GM03348 (cell line): ENCODE results near the gene KEAP1.
"Not testable (repeated sequence)": the region's sequence is repeated elsewhere in the genome, so short reads cannot be mapped to it uniquely, and the experiment has no call there.

Experiments
- DNase-seq: peaks from one replicate; pipeline ENCODE4 v3.0.0; 2012; ENCODE audit warnings: low spot score

Gene KEAP1

DNA sequence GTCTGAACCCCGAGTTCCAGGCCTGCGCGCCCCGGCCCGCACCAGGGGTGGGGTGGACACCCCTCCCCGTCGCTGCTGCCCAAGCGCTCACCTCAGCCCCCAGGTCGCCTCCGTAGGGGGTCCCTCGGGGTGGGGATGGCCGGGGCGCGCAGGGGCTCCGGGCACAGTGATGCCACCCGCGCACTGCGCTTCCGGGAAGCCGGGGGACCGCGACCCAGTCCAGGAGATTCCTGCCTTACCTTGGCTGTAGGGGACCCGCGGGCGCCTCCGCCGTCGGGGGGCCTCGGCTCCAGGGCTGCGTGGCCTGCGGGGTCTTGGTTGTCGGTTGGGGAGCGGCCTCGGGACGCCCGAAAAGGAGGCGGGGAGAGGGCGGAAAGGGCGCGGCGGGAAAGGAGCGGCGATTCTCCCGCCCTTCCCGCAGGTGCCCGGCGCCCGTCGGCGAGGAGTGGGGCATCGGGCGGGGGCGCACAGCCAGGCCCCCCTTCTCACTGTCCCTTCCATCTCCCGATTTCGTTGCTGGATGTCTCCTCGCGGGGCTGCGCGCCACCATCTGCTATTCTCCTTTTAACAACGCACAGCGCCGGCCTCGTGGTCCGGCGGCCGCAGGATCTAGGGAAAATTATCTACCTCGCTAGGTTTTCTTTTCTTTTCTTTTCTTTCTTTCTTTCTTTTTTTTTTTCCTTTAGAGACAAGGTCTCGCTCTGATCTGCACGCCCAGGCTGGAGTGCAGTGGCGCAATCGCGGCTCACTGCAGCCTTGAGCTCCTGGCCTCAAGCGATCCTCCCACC lies at the start of gene KEAP1:
Gene KEAP1, minus strand, starts transcription at position 355 of the 788 bp plus-strand sequence. CDS start 3,323 bp downstream, outside the sequence.
- no peak for DNase-seq

GRCh38 chr19:10552510-10553053 lies 49.4 kb upstream of the KEAP1 start:
- DNase-seq = peak; percentile 41

- DNase-seq = peak; percentile 44
Measured at GRCh38 chr19:10551698-10552301, 48.6 kb upstream of the KEAP1 start.

DNA sequence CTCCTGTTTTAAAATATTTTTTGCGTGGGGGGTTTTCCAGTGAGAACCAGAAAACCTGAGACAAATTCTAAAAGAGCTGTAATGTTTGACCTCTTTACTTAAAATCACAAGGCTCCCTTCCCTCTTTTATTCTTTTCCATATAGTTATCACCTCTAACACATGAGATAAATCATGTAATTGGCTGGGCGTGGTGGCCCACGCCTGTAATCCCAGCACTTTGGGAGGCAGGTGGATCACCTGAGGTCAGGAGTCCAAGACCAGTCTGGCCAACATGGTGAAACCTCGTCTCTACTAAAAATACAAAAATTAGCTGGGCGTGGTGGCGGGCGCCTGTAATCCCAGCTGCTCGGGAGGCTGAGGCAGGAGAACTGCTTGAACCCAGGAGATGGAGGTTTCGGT lies 47.9 kb upstream of the KEAP1 start:
- not testable (repeated sequence) for DNase-seq

DNA sequence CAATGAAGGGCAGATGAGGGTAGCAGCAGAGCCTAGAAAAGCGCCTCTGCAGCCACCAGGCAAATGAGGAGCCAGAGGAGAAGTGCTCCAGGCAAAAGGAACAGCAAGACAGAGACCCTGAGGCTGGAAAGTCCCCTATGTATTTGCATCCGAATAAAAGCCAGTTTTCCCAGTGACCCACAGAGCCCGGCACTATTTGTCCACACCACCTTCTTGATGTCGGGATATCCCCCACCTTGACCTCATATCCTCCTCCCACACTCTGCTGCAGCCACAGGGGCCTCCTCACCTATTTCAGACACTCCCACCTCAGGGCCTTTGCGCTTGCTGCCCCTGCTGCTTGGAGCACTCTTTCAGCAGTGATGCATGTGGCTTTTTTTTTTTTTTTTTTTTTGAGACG lies 47.2 kb upstream of the KEAP1 start:
- DNase-seq = no peak

- DNase-seq = no peak
Measured at GRCh38 chr19:10549733-10550132, 46.6 kb upstream of the KEAP1 start.

DNA sequence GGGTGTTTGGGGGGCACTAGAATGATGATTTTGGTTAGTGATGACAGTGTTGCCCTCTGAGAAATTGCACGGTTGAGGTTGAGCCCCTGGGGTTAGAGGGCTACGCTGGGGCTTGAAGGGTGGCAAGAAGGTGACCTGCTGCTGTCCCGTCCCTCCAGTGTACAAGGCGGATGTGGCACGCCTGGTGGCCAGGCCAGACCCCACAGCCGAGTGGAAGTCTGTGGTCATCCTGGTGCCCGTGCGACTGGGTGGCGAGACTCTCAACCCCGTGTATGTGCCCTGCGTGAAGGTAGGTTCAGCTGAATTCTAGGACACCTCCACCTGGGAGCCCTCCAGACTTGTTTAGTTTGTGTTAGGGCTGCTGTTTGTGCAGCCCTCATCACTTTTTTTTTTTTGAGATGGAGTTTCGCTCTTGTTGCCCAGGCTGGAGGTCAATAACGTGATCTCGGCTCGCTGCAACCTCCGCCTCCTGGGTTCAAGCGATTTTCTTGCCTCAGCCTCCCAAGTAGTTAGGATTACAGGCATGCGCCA lies 45.7 kb upstream of the KEAP1 start:
- DNase-seq = no peak

DNA sequence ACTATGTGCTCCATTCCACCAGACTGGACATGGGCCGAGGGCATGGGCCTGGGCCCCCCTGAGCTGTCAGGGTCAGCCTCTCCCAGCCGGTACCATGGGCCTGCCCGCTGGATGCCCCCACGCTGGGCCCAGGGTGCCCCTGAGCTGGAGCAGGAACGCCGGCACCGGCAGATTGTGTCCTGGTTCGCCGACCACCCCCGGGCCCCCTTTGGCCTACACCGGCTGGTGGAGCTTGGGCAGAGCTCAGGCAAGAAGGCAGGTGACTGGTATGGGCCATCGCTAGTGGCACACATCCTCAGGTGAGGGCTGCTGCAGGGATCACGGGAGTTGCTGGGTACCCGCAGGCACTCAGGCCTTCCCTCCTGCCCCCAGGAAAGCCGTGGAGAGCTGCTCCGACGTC lies 43.7 kb upstream of the KEAP1 start:
- no peak for DNase-seq

DNA sequence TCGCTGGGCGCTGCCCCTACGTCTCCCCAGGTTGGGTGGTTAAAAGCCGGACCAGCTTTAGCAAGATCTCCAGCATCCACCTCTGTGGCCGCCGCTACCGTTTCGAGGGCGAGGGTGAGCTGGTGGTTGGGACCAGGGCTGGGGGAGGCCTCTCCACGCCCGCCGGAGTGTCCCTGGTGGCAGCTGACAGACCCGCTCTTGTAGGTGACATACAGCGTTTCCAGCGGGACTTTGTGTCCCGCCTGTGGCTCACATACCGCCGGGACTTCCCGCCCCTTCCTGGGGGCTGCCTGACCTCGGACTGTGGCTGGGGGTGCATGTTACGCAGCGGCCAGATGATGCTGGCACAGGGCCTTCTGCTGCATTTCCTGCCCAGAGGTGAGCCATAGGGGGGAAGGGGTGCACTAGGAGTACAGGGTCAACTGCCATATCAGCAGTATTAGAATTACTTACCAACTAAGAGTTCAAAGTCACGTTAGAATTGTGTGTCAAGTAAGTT lies 41.6 kb upstream of the KEAP1 start:
- no peak for DNase-seq

DNA sequence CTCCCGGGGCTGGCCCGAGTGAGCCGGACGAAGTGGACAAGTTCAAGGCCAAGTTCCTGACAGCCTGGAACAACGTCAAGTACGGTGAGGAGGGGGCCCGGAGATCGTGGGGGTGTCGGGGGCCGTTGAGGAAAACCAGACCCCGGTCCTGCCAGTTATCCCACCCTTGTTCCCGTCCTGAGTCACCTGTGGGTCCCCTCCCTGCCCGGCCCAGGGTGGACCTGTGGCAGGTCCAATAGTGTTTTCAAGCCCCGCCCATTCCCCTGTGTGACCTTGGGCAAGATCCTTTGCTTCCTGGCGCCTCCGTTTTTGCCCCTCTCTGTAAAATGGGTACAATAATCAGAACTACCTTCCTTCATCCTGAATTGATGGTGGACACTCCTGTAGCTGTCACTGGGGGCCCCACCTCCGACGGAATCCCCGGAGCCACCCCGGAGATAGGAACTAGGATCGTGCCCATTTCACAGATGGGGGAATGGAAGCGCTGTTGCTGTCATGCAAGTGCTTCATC lies 41.1 kb upstream of the KEAP1 start:
- DNase-seq = no peak

- peak; percentile 98 for DNase-seq
Measured at GRCh38 chr19:10543420-10544241, 40.5 kb upstream of the KEAP1 start, which contains the start of gene ATG4D. TSS of gene ATG4D (plus strand) at chr19:10543904. CDS start at chr19:10544091, 187 bp downstream.

DNA sequence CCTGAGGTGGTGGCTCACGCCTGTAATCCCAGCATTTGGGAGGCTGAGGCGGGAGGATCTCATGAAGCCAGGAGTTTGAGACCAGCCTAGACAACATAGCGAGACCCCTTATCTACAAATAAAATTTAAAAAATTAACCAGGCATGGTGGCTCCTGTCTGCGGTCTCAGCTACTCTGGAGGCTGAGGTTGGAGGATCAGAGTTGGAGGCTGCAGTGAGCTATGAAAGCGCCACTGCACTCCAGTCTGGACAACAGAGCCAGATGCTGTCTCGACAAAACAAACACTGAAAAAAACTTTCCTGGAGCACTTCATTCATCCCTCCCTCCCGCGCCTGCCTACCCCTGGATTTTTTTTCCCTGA lies 39.9 kb upstream of the KEAP1 start:
- DNase-seq = no peak

DNA sequence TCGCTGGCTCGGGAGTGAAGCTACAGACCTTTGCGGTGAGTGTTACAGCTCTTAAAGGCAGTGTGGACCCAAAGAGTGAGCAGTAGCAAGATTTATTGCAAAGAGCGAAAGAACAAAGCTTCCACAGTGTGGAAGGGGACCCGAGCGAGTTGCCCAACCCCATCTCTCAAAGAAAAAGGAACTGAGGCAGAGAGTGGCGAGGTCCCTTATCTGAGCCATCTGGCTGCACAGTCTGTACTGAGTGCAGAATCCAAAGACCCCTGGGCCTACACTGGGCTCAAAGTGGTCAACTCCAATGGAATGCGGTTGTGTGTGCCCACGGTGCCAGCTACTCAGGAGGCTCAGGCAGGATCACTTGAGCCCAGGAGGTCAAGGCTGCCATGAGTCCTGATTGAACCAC lies 35.9 kb upstream of the KEAP1 start:
- not testable (repeated sequence) for DNase-seq

DNA sequence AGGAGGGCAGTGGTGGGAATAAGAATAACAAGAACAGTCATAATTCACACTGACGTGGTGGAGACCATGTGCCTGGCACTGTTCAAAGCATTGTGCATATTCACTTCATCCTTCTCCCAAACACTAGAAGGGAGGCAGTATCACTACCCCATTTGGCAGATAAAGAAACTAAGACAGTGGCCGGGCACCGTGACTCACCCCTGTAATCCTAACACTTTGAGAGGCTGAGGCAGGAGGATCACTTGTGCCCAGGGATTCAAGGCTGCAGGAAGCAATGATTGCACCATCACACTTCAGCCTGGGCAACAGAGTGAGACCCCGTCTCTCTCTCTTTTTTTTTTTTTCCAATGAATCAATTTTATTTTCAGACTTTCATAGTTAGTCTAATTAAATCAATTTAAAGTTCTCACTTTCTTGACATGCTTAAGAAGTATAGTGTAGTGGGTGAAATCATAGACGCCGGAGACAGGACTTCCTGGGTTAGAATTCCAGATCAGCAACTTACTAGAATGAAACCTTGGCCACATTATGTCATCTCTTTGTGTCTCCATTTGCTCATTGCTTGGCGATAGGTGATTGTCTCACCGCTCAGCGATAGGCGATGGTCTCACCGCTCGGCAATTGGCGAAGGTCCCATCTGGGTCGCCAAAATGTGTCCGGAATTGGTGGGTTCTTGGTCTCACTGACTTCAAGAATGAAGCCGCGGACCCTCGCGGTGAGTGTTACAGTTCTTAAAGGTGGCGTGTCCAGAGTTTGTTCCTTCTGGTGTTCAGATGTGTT lies 35.2 kb upstream of the KEAP1 start:
- DNase-seq = no peak

DNA sequence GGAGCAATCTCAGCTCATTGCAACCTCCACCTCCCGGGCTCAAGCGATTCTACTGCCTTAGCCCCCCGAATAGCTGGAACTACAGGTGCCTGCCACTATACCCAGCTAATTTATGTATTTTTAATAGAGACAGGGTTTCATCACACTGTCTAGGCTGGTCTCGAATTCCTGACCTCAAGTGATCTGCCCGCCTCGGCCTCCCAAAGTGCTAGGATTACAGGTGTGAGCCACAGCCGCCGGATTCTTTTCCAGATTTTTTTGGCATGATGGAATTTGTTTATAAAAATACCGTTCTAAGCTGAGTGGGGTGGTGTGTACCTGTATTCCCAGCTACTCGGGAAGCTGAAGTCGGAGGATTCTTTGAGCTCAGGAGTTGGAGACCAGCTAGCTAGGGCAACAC lies 34.5 kb upstream of the KEAP1 start:
- DNase-seq = no peak

GRCh38 chr19:10535613-10536012 lies 32.5 kb upstream of the KEAP1 start:
- no peak for DNase-seq

GRCh38 chr19:10533646-10534386 lies 30.7 kb upstream of the KEAP1 start:
- DNase-seq = peak; percentile 73

DNA sequence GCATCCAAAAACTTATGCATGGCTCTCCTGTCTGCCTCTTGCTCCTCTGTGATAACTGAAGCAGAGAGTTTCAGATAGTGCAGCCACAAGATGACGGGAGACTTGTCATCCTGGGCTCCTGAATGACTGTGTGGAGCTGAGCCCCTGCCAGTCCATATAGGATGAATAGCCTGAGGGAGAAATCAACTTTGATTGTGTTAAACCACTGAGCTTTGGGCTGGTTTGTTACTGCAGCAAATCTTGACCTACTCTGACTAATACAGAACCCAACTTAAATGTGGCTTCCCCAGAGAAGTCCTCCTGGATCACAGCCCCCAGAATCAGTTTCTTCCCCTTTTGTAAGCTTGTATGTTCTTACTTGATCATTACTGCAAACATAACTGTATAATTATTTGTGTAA lies 29.3 kb upstream of the KEAP1 start:
- no peak for DNase-seq

- DNase-seq = not testable (repeated sequence)
Measured at GRCh38 chr19:10526887-10527286, 23.7 kb upstream of the KEAP1 start.

- DNase-seq = no peak
Measured at GRCh38 chr19:10525636-10526035, 22.5 kb upstream of the KEAP1 start.
